Measurements from ENCODE around the gene HNF1A. TPM values are rescaled to one million over a fixed set of nuclear protein-coding genes. Genes with fewer than 3 reads are reported as not detected.

Gene HNF1A
- total and polyA plus RNA-seq, 2 of the 4 experiments (the other 2 are of a cell fraction), result under 0.01 TPM; not detected in 1

DNA sequence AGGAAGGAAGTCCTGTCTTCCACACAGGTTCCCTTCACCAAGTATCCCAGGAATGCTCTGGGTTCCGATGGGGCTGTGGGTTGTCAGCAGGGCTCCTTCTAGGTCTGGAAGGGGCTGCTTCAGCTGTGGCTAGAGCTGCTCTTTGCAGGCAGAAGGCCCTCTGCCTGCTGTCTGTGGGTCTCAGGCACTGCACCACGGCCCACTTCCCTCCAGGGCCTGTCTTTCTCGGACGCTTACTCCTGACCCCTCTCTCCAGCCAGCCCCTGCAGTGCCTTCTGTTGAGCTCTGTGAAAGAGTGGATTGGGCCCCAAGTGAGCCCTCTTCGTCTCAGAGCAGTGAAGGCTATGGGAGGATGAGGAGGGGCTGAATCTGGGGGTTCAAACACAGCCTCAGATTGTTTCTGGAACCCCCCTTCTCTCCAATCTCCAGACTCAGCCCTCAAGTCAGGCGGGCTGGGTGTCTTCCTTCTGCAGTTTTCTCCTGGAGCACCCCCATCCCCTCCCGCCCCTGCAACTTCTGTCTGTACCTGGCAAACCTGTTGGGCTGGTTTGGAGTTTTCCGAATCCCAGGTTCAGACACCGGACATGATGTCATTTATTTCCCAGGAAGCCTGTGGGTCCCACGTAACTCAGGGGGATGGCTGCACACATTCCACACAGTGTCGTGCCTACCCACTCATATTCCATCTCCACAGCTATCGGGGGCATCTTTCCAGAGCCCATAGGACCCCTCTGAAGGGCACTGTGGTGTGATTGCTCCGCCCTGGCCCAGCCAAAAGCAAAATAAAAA, 49.3 kb upstream of the HNF1A start:
- TF ChIP-seq BHLHE40 (IDR thresholded peaks at IDR 0.05; ENCODE audit: low read depth, low read length), result no peak
- TF ChIP-seq, protein P1, sequence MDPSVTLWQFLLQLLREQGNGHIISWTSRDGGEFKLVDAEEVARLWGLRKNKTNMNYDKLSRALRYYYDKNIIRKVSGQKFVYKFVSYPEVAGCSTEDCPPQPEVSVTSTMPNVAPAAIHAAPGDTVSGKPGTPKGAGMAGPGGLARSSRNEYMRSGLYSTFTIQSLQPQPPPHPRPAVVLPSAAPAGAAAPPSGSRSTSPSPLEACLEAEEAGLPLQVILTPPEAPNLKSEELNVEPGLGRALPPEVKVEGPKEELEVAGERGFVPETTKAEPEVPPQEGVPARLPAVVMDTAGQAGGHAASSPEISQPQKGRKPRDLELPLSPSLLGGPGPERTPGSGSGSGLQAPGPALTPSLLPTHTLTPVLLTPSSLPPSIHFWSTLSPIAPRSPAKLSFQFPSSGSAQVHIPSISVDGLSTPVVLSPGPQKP (IDR thresholded peaks at IDR 0.05; ENCODE audit: borderline replicate concordance, low read depth, low read length), result no peak
- no peak for TF ChIP-seq MXI1 (IDR thresholded peaks at IDR 0.05; ENCODE audit: borderline replicate concordance, low read depth, low read length)
- no peak for TF ChIP-seq POLR2A (IDR thresholded peaks at IDR 0.05; ENCODE audit: low read depth, low read length)
- TF ChIP-seq, protein P2, sequence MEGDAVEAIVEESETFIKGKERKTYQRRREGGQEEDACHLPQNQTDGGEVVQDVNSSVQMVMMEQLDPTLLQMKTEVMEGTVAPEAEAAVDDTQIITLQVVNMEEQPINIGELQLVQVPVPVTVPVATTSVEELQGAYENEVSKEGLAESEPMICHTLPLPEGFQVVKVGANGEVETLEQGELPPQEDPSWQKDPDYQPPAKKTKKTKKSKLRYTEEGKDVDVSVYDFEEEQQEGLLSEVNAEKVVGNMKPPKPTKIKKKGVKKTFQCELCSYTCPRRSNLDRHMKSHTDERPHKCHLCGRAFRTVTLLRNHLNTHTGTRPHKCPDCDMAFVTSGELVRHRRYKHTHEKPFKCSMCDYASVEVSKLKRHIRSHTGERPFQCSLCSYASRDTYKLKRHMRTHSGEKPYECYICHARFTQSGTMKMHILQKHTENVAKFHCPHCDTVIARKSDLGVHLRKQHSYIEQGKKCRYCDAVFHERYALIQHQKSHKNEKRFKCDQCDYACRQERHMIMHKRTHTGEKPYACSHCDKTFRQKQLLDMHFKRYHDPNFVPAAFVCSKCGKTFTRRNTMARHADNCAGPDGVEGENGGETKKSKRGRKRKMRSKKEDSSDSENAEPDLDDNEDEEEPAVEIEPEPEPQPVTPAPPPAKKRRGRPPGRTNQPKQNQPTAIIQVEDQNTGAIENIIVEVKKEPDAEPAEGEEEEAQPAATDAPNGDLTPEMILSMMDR (conservative IDR thresholded peaks at IDR 0.05; ENCODE audit: low read depth, low read length), result no peak
- TF ChIP-seq MAFK (IDR thresholded peaks at IDR 0.05; ENCODE audit: low read depth, low read length), result no peak
- no peak for TF ChIP-seq CHD1 (IDR thresholded peaks at IDR 0.05; ENCODE audit: low read depth, low read length)
- no peak for TF ChIP-seq RCOR1 (IDR thresholded peaks at IDR 0.05; ENCODE audit: insufficient replicate concordance, low read length)
- TF ChIP-seq RAD21 (IDR thresholded peaks at IDR 0.05; ENCODE audit: low read length), result no peak
- TF ChIP-seq FOS (IDR thresholded peaks at IDR 0.05; ENCODE audit: low read depth, low read length), result no peak
- TF ChIP-seq CEBPB (IDR thresholded peaks at IDR 0.05; ENCODE audit: low read depth, low read length), result no peak
- no peak for TF ChIP-seq NFE2L2 (IDR thresholded peaks at IDR 0.05; ENCODE audit: low read depth, low read length)
- TF ChIP-seq, protein P3, sequence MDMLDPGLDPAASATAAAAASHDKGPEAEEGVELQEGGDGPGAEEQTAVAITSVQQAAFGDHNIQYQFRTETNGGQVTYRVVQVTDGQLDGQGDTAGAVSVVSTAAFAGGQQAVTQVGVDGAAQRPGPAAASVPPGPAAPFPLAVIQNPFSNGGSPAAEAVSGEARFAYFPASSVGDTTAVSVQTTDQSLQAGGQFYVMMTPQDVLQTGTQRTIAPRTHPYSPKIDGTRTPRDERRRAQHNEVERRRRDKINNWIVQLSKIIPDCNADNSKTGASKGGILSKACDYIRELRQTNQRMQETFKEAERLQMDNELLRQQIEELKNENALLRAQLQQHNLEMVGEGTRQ (IDR thresholded peaks at IDR 0.05; ENCODE audit: low read depth, low read length), result no peak
- TF ChIP-seq RFX5 (IDR thresholded peaks at IDR 0.05; ENCODE audit: low read depth, low read length), result no peak
- no peak for TF ChIP-seq MAZ (IDR thresholded peaks at IDR 0.05; ENCODE audit: borderline replicate concordance, low read depth, low read length)
- TF ChIP-seq SMC3 (IDR thresholded peaks at IDR 0.05; ENCODE audit: low read depth, low read length), result no peak
- no peak overlapping the region for H2AK5ac ChIP-seq (ENCODE audit: low read depth, low read length)
- H3K9ac ChIP-seq (ENCODE audit: low read depth, low read length), result no peak overlapping the region
- no peak overlapping the region for H3K18ac ChIP-seq (ENCODE audit: low read depth, low read length)
- intact Hi-C loops (cut with micrococcal nuclease) (no loop called here), in situ Hi-C loops (cut with MboI; ENCODE audit: low sequenced_read_pairs) (no loop called here), dilution Hi-C loops (cut with HindIII; ENCODE audit: low sequenced_read_pairs, unreplicated experiment) (no loop called here)
- no peaks in the 10 kb centered on the region for H3K4me1 ChIP-seq (ENCODE audit: control insufficient read depth, insufficient read depth, low read length)
- no peak overlapping the region for H4K8ac ChIP-seq (ENCODE audit: low read depth in 2 of 2, low read length in 2 of 2)
- no peaks in the 10 kb centered on the region for H3K36me3 ChIP-seq (ENCODE audit: control insufficient read depth, insufficient read depth, low read length)
- no TSS peak for BruUV-seq (replicated peaks)
- ChIA-PET CTCF (no interaction called here), POLR2A (ENCODE audit: unreplicated experiment) (no interaction called here)
- ATAC-seq (ENCODE audit: low read depth), result no peak
- no peak overlapping the region for H2AK9ac ChIP-seq (replicated peaks; ENCODE audit: low read depth, low read length, poor library complexity)
- no peak overlapping the region for H3K56ac ChIP-seq (ENCODE audit: extremely low read depth, insufficient read depth, low read length)
- no peak overlapping the region for H2BK5ac ChIP-seq (ENCODE audit: low read depth, low read length, poor library complexity, severe bottlenecking)
- no peaks in the 10 kb centered on the region; the same call in 1 of the 2 replicates for H3K27me3 ChIP-seq (ENCODE audit: control insufficient read depth, insufficient read depth, low read length)
- WGBS, 2 experiments (ENCODE audit: extremely low coverage in 2 of 2, insufficient read length in 1 of 2), result 67% methylated on average over 1 of the region's 13 CpGs; no CpG with 5 or more reads in 1 of the 2 experiments
- no peak overlapping the region for H3K4me3 ChIP-seq (ENCODE audit: insufficient read depth, low read depth, low read length)
- no peaks in the 10 kb centered on the region for H3K9me1 ChIP-seq (ENCODE audit: insufficient read depth, low read length)
- H3K23ac ChIP-seq (ENCODE audit: low read depth, low read length), result no peak overlapping the region
- H2BK15ac ChIP-seq (ENCODE audit: low read depth, low read length), result no peak overlapping the region
- no peak overlapping the region for H3K14ac ChIP-seq (replicated peaks; ENCODE audit: low read depth, low read length)
- no peak for DNase-seq
- no peak overlapping the region for H4K91ac ChIP-seq (ENCODE audit: insufficient read depth, low read depth, low read length)
- H3K4me2 ChIP-seq (ENCODE audit: low read depth, low read length), result no peak overlapping the region
- H4K5ac ChIP-seq (ENCODE audit: low read depth, low read length), result no peak overlapping the region
- H3K9me3 ChIP-seq (ENCODE audit: control insufficient read depth, insufficient read depth, low read length), result no peaks in the 10 kb centered on the region
- no peak overlapping the region for H2BK20ac ChIP-seq (ENCODE audit: low read depth, low read length)
- H2AFZ ChIP-seq (replicated peaks; ENCODE audit: low read length, poor library complexity), result peak overlapping the region; percentile 72
- H3K4ac ChIP-seq (ENCODE audit: low read depth, low read length), result no peak overlapping the region
- H3K27ac ChIP-seq (ENCODE audit: insufficient read depth, low read length), result no peak overlapping the region
- H2BK120ac ChIP-seq (ENCODE audit: low read depth, low read length), result no peak overlapping the region
- H3K79me1 ChIP-seq (ENCODE audit: low read depth in 1 of 2, low read length in 2 of 2), result no peaks in the 10 kb centered on the region
- H4K20me1 ChIP-seq (ENCODE audit: insufficient read depth, low read length), result no peaks in the 10 kb centered on the region

All from IMR-90 (cell line).